Gastroesophageal sphincter (tissue), 3 donors: ENCODE measurements around the gene COL11A1.

ENCODE experiments used
- CTCF ChIP-seq, 4 experiments: fragments of 200-600 bp in 2 of 4; fragments of 450-650 bp in 2 of 4; sonication (generic) in 1 of 4; IDR thresholded peaks; one replicate each; pipeline ENCODE4 v1.5.1; 2017 to 2019; ENCODE audit warnings: antibody characterized with exemption in 4 of 4, mild to moderate bottlenecking in 2 of 4, moderate library complexity in 2 of 4
- EP300 ChIP-seq: sonication (generic); formaldehyde crosslinking; IDR thresholded peaks from one replicate; pipeline ENCODE4 v1.6.1; 2017; ENCODE audit warnings: antibody characterized with exemption, mild to moderate bottlenecking
- POLR2A ChIP-seq, 2 donors: fragments of 450-650 bp; IDR thresholded peaks; one replicate each; pipeline ENCODE4 v1.6.1; 2017; ENCODE audit warnings: antibody characterized with exemption in 2 of 2, mild to moderate bottlenecking in 2 of 2, moderate library complexity in 1 of 2
- POLR2AphosphoS5 ChIP-seq: sonication (generic); formaldehyde crosslinking; IDR thresholded peaks from one replicate; pipeline ENCODE4 v1.6.1; 2017; ENCODE audit warnings: antibody characterized with exemption

GRCh38 chr1:103101399-103101798 is 6.9 kb downstream of the COL11A1 start:
- TF ChIP-seq CTCF (IDR thresholded peaks at IDR 0.05) (no peak), POLR2A (IDR thresholded peaks at IDR 0.05) (no peak), POLR2AphosphoS5 (no peak), EP300 (no peak)
